ENCODE results near the gene ZDHHC9.

DNA sequence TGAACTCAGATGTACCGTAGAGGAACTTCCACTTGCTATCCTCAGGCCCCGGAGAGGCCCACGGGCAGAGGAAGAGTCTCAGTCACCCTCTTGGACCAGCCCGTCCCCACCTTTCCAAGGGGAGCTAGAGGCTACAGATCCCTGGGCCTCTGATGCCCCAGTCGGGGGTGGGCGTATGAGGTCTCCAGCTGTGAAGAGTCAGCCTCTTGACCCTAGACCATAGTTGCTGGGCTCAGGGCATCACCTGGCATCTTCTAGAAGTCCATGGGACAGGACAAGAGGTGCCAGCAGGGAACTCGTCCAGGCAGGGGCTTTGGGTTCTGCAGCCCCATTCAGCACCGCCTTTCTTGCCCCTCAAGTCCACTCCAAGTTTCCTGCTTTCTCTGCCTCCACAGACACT, 52.4 kb downstream of the ZDHHC9 start:
- TF ChIP-seq CTCF (IDR thresholded peaks at IDR 0.05; ENCODE audit: borderline replicate concordance, extremely low read depth, low read length, poor library complexity, severe bottlenecking): no peak
- no peak for TF ChIP-seq EZH2 (IDR thresholded peaks at IDR 0.05; ENCODE audit: borderline replicate concordance, low read depth, low read length, severe bottlenecking)
